Measurements from ENCODE around the gene KCNMB2.

GRCh38 chr3:178669022-178669601 lies 132.9 kb downstream of the KCNMB2 start:
- TF ChIP-seq AFF4 (CRISPR knock-in tag; IDR thresholded peaks at IDR 0.05; ENCODE audit: borderline replicate concordance) = no peak
- no peak for TF ChIP-seq CTCF (IDR thresholded peaks at IDR 0.05)
- no peak for TF ChIP-seq HMGXB4 (CRISPR knock-in tag; IDR thresholded peaks at IDR 0.05)
- TF ChIP-seq TEAD4 (CRISPR knock-in tag; IDR thresholded peaks at IDR 0.05) = no peak
- TF ChIP-seq USF2 (CRISPR knock-in tag; IDR thresholded peaks at IDR 0.05) = no peak
